AG08396 (cell line): ENCODE results near the gene CARM1.
"Not testable (repeated sequence)": the region's sequence is repeated elsewhere in the genome, so short reads cannot be mapped to it uniquely, and the experiment has no call there.

Experiments used
- DNase-seq: peaks from one replicate; pipeline ENCODE4 v3.0.0; 2012; ENCODE audit warnings: low spot score, mixed read lengths

CARM1 gene

GRCh38 chr19:10928563-10929401, 57.4 kb downstream of the CARM1 start, which contains the start of the genes TIMM29 and YIPF2:
Gene TIMM29 (plus strand): TSS chr19:10928811. CDS start chr19:10928823, 12 bp downstream.
Gene YIPF2 (minus strand): TSS chr19:10928639. CDS start chr19:10928410, 229 bp downstream.
- peak; percentile 99 for DNase-seq

GRCh38 chr19:10929402-10929794, 58.0 kb downstream of the CARM1 start:
- no peak for DNase-seq

- no peak for DNase-seq
These were observed 64.2 kb downstream of the CARM1 start for GRCh38 chr19:10935371-10936059.

GRCh38 chr19:10936661-10937084, 65.3 kb downstream of the CARM1 start:
- DNase-seq, result peak; percentile 72

GRCh38 chr19:10941649-10942048, 70.3 kb downstream of the CARM1 start:
- DNase-seq, result not testable (repeated sequence)

- not testable (repeated sequence) for DNase-seq
These were observed 72.1 kb downstream of the CARM1 start for GRCh38 chr19:10943412-10943811.

GRCh38 chr19:10945264-10945663, 73.9 kb downstream of the CARM1 start:
- no peak for DNase-seq

- no peak for DNase-seq
These were observed 75.8 kb downstream of the CARM1 start for GRCh38 chr19:10946958-10947657.

- no peak for DNase-seq
These were observed 81.5 kb downstream of the CARM1 start for GRCh38 chr19:10952809-10953208.

GRCh38 chr19:10959277-10959968, 88.1 kb downstream of the CARM1 start:
- DNase-seq, result not testable (repeated sequence)

- DNase-seq, result peak; percentile 100
These were observed 89.1 kb downstream of the CARM1 start, which contains the start of gene SMARCA4 for GRCh38 chr19:10960314-10961072. Gene SMARCA4 (plus strand): TSS chr19:10961030. CDS start chr19:10984152, 23,122 bp downstream.

- DNase-seq, result peak; percentile 43
These were observed 89.9 kb downstream of the CARM1 start for GRCh38 chr19:10961073-10961860.

- no peak for DNase-seq
These were observed 91.5 kb downstream of the CARM1 start for GRCh38 chr19:10962863-10963262.

GRCh38 chr19:10963865-10964264, 92.5 kb downstream of the CARM1 start:
- no peak for DNase-seq

- no peak for DNase-seq
These were observed 93.5 kb downstream of the CARM1 start for GRCh38 chr19:10964903-10965302.

GRCh38 chr19:10965398-10965797, 94.0 kb downstream of the CARM1 start:
- no peak for DNase-seq

GRCh38 chr19:10966809-10967208, 95.5 kb downstream of the CARM1 start:
- DNase-seq, result no peak

- DNase-seq, result no peak
These were observed 97.3 kb downstream of the CARM1 start for GRCh38 chr19:10968527-10969135.

- DNase-seq, result no peak
These were observed 99.9 kb downstream of the CARM1 start for GRCh38 chr19:10971107-10971726.
